Endothelial cell of umbilical vein (primary cell): Measurements from ENCODE around the gene SOHLH1. TPM values are rescaled to one million over a fixed set of nuclear protein-coding genes. Genes with fewer than 3 reads are reported as not detected.

Source experiments
- BruUV-seq: library from RNA; stranded (reverse); fragments of 400-500 nt; replicated peaks from 2 replicates; lab custom pipeline; 2021; lab: Mats Ljungman, UMichigan
- CTCF ChIA-PET: fragments of 300-600, 350-600 bp; sonication (Branson Sonifier 250); formaldehyde crosslinking; loops from one replicate; lab custom pipeline; 2021; ENCODE audit warnings: antibody characterized with exemption, inconsistent platforms; lab: Charles Lee
- POLR2A ChIA-PET: fragments of 300-600, 350-600 bp; sonication (Branson Sonifier 250); formaldehyde crosslinking; loops from one replicate; lab custom pipeline; 2021; ENCODE audit warnings: antibody characterized with exemption, inconsistent platforms; lab: Charles Lee
- DNase-seq: peaks from one replicate; pipeline ENCODE4 v3.0.0-alpha.2; 2011; ENCODE audit warnings: low read depth, low spot score
- FAIRE-seq: peaks from 2 replicates; lab custom pipeline; 2011; peaks lifted over from hg19 to GRCh38; lab: Jason Lieb, UNC
- H2AFZ ChIP-seq: 2 replicates; pipeline ENCODE4 v1.6.0; 2012; ENCODE audit warnings: low read depth, low read length, control low read depth, inconsistent platforms
- H3K27ac ChIP-seq: 2 replicates; pipeline ENCODE4 v1.5.1; 2011; ENCODE audit warnings: low read depth, mild to moderate bottlenecking, control low read depth, low read length, moderate library complexity; ENCODE audit not compliant: insufficient read depth
- H3K27me3 ChIP-seq, 2 experiments: 2 replicates each; pipeline versions ENCODE4 v1.6.0 to v1.6.1; 2011; ENCODE audit warnings: low read length in 2 of 2, mixed read lengths in 1 of 2; ENCODE audit not compliant: control insufficient read depth in 2 of 2, insufficient read depth in 2 of 2
- H3K36me3 ChIP-seq, 2 experiments: 2 replicates in 1 of 2; 3 replicates in 1 of 2; pipeline ENCODE4 v1.5.1; 2011; ENCODE audit warnings: low read length in 2 of 2, mild to moderate bottlenecking in 1 of 2, moderate library complexity in 1 of 2; ENCODE audit not compliant: control insufficient read depth in 2 of 2, insufficient read depth in 2 of 2; ENCODE audit errors: extremely low read depth in 1 of 2
- H3K4me1 ChIP-seq: 3 replicates; pipeline ENCODE4 v1.5.1; 2011; ENCODE audit warnings: mild to moderate bottlenecking, low read length; ENCODE audit not compliant: control insufficient read depth, insufficient read depth; ENCODE audit errors: extremely low read depth
- H3K4me2 ChIP-seq: 2 replicates; pipeline ENCODE4 v1.6.1; 2011; ENCODE audit warnings: low read length, control low read depth, mixed read lengths; ENCODE audit not compliant: insufficient read depth
- H3K4me3 ChIP-seq, 3 experiments: fragments of 200-600 bp in 1 of 3; sonication (generic), shearing (Covaris generic) in 1 of 3; replicated peaks in 1 of 3; 2 replicates each; pipeline ENCODE4 v1.5.1; 2011 to 2016; ENCODE audit warnings: control low read depth in 3 of 3, low read length in 3 of 3, mild to moderate bottlenecking in 2 of 3, inconsistent platforms in 1 of 3, low read depth in 1 of 3, moderate library complexity in 1 of 3; ENCODE audit not compliant: insufficient read depth in 1 of 3
- H3K79me2 ChIP-seq: 2 replicates; pipeline ENCODE4 v1.6.0; 2012; ENCODE audit warnings: low read length, inconsistent platforms; ENCODE audit not compliant: control insufficient read depth, insufficient read depth
- H3K9ac ChIP-seq: replicated peaks from 2 replicates; pipeline ENCODE3; 2011; ENCODE audit warnings: low read length, control low read depth; ENCODE audit not compliant: insufficient read depth; ENCODE audit errors: extremely low read depth
- H3K9me1 ChIP-seq: replicated peaks from 3 replicates; pipeline ENCODE4 v1.6.0; 2011; ENCODE audit warnings: mild to moderate bottlenecking, low read length; ENCODE audit not compliant: control insufficient read depth, insufficient read depth; ENCODE audit errors: extremely low read depth
- H3K9me3 ChIP-seq: replicated peaks from 2 replicates; pipeline ENCODE4 v1.5.1; 2012; ENCODE audit warnings: low read length, inconsistent platforms; ENCODE audit not compliant: control insufficient read depth, insufficient read depth
- H4K20me1 ChIP-seq: replicated peaks from 2 replicates; pipeline ENCODE3; 2011; ENCODE audit warnings: mild to moderate bottlenecking, low read length; ENCODE audit not compliant: control insufficient read depth, insufficient read depth; ENCODE audit errors: extremely low read depth
- CTCF ChIP-seq, 2 donors: IDR thresholded peaks; 1 replicate in 1 of 2; 2 replicates in 1 of 2; pipeline ENCODE4 v1.5.1; 2011; ENCODE audit warnings: low read length in 2 of 2, mild to moderate bottlenecking in 2 of 2, moderate library complexity in 2 of 2, control low read depth in 1 of 2, inconsistent platforms in 1 of 2, low read depth in 1 of 2; ENCODE audit not compliant: insufficient read depth in 1 of 2; ENCODE audit errors: extremely low read depth in 1 of 2
- EZH2 ChIP-seq: IDR thresholded peaks from 2 replicates; pipeline ENCODE4 v1.6.1; 2012; ENCODE audit warnings: borderline replicate concordance, low read depth, mild to moderate bottlenecking, moderate library complexity, low read length, inconsistent platforms; ENCODE audit not compliant: severe bottlenecking
- FOS ChIP-seq: IDR thresholded peaks from 2 replicates; pipeline ENCODE4 v1.6.1; 2011; ENCODE audit warnings: mild to moderate bottlenecking, low read length, moderate library complexity, borderline replicate concordance; ENCODE audit not compliant: insufficient read depth
- GATA2 ChIP-seq: IDR thresholded peaks from 2 replicates; pipeline ENCODE4 v1.7.0; 2011; ENCODE audit warnings: low read depth, mild to moderate bottlenecking, moderate library complexity, mixed read lengths, low read length; ENCODE audit not compliant: insufficient read length, insufficient read depth
- JUN ChIP-seq: IDR thresholded peaks from 2 replicates; pipeline ENCODE4 v1.6.1; 2011; ENCODE audit warnings: borderline replicate concordance, low read depth; ENCODE audit not compliant: insufficient read length, insufficient read depth
- MAX ChIP-seq: IDR thresholded peaks from 2 replicates; pipeline ENCODE4 v1.6.1; 2011; ENCODE audit not compliant: insufficient read depth, insufficient read length
- MYC ChIP-seq: IDR thresholded peaks from one replicate; pipeline ENCODE4 v1.6.1; 2011; ENCODE audit warnings: mild to moderate bottlenecking, low read depth, low read length
- POLR2A ChIP-seq: IDR thresholded peaks from 2 replicates; pipeline ENCODE4 v1.6.1; 2012; ENCODE audit warnings: low read depth, mild to moderate bottlenecking, control low read depth, low read length
- POLR2AphosphoS5 ChIP-seq: IDR thresholded peaks from 2 replicates; pipeline ENCODE4 v1.6.1; 2012; ENCODE audit warnings: low read depth, mild to moderate bottlenecking, control low read depth, low read length, moderate library complexity; ENCODE audit not compliant: insufficient read depth
- dilution Hi-C: fragments of 300-500 bp; cut with MboI; formaldehyde crosslinking; loops from one replicate; pipeline ENCODE4 v1.15.0; 2019; ENCODE audit warnings: low sequenced_read_pairs; ENCODE audit not compliant: extremely low pct_ligation_motif_present
- intact Hi-C: fragments of 100-400 bp; cut with micrococcal nuclease; formaldehyde crosslinking; loops from one replicate; pipeline ENCODE4 v1.10.0; 2022
- polyA plus RNA-seq, 4 experiments: library from polyadenylated mRNA; depleted of rRNA in 3 of 4; stranded (reverse) in 3 of 4; unstranded in 1 of 4; fragments of >200 nt; gene quantifications; 2 replicates each; pipeline versions ENCODE4 v1.2.1 to v1.2.3, GENCODE V29; 2011 to 2012; ENCODE audit warnings: missing spikeins in 1 of 4
- total RNA-seq: library from RNA; stranded (reverse); gene quantifications from 2 replicates; pipeline ENCODE4 v1.2.3, GENCODE V29; 2021

The SOHLH1 gene
- total and polyA plus RNA-seq, 2 donors (not counting 3 experiments of a cell fraction or from before 2014, with no cell fraction given), result not detected

- intact Hi-C loops, result no loop called here
- POLR2A ChIA-PET, result no interaction called here
- TF ChIP-seq CTCF (IDR thresholded peaks at IDR 0.05; ENCODE audit: extremely low read depth in 1 of 2, insufficient read depth in 1 of 2, low read depth in 1 of 2, low read length in 2 of 2) (no peak), FOS (no peak), GATA2 (no peak)
- dilution Hi-C loops, result no loop called here
- Histone ChIP-seq H2AFZ (no peak overlapping the region), H3K27ac (no peak overlapping the region), H3K9me1 (no peaks in the 10 kb centered on the region), H3K4me3 (no peak overlapping the region), H3K27me3 (peaks cover 7 to 16% of the 10 kb centered on the region in 2 experiments), H3K9me3 (no peaks in the 10 kb centered on the region), H3K4me1 (peaks cover 12% of the 10 kb centered on the region), H3K79me2 (no peaks in the 10 kb centered on the region), H4K20me1 (no peaks in the 10 kb centered on the region), H3K36me3 (no peaks in the 10 kb centered on the region), H3K4me2 (no peak overlapping the region), H3K9ac (no peak overlapping the region)
- no TSS peak for BruUV-seq
- no peak for FAIRE-seq
- no peak for DNase-seq
- CTCF ChIA-PET, result interaction anchor here (1.7 kb wide), 1 partner anchor 76 kb away, joined by 3 read pairs; no protein-coding TSS in a partner anchor
These were observed 20.2 kb upstream of the SOHLH1 start for GRCh38 chr9:135719472-135719871.

GRCh38 chr9:135718616-135719015 lies 19.3 kb upstream of the SOHLH1 start:
- Histone ChIP-seq H4K20me1 (no peaks in the 10 kb centered on the region), H2AFZ (peak overlapping the region; percentile 39), H3K4me2 (no peak overlapping the region), H3K27me3 (peaks cover 10 to 19% of the 10 kb centered on the region in 2 experiments), H3K4me3 (no peak overlapping the region), H3K79me2 (no peaks in the 10 kb centered on the region), H3K27ac (no peak overlapping the region), H3K9me3 (no peaks in the 10 kb centered on the region), H3K4me1 (peaks cover 6% of the 10 kb centered on the region), H3K36me3 (no peaks in the 10 kb centered on the region), H3K9me1 (no peaks in the 10 kb centered on the region), H3K9ac (no peak overlapping the region)
- DNase-seq (peak; percentile 56), FAIRE-seq (peak; percentile 85)
- BruUV-seq, result no TSS peak
- no peak for TF ChIP-seq POLR2A
- TF ChIP-seq EZH2, result no peak
- TF ChIP-seq MYC, result no peak
- no peak for TF ChIP-seq MAX
- no peak for TF ChIP-seq GATA2
- TF ChIP-seq POLR2AphosphoS5, result peak; percentile 36
- peak; percentile 70 for TF ChIP-seq FOS
- peak; percentile 21 for TF ChIP-seq JUN
- TF ChIP-seq CTCF (IDR thresholded peaks at IDR 0.05; ENCODE audit: extremely low read depth in 1 of 2, insufficient read depth in 1 of 2, low read depth in 1 of 2, low read length in 2 of 2), result no peak
- ChIA-PET CTCF (interaction anchor here (0.8 to 1.7 kb wide), 4 partner anchors 11 to 242 kb away, joined by 3 to 4 read pairs (median 4); partner anchors contain the start of gene UBAC1), POLR2A (no interaction called here)
- dilution Hi-C loops (no loop called here), intact Hi-C loops (no loop called here)
